NCI-H2107 treated with DMSO at 0.1 percent for 48 hours (cell line): ENCODE results near the gene SGCA.

ENCODE experiments used
- DNase-seq: peaks from one replicate; lab custom pipeline; 2025; ENCODE audit not compliant: unreplicated experiment; lab: John Stamatoyannopoulos, UW

Gene SGCA

DNA sequence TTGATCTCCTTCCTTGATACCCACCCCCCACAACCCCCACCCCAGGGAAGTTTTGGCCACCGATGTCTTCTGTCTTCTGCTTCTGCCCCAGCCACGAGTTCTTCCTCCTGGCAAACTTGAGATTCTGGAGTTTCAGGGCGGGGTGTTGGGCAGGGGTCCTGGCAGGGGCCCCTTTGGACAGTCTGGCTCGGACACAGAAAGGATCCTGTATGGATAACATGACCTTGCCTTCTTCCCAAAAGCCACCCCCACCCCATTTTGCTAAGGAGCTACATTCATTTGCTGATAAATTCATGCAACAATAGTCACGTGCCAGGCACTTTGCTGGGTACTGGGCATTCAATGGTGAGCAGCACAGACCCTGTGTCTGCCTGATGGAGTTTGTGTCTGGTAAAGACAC, 41.5 kb downstream of the SGCA start:
- DNase-seq, result no peak

DNA sequence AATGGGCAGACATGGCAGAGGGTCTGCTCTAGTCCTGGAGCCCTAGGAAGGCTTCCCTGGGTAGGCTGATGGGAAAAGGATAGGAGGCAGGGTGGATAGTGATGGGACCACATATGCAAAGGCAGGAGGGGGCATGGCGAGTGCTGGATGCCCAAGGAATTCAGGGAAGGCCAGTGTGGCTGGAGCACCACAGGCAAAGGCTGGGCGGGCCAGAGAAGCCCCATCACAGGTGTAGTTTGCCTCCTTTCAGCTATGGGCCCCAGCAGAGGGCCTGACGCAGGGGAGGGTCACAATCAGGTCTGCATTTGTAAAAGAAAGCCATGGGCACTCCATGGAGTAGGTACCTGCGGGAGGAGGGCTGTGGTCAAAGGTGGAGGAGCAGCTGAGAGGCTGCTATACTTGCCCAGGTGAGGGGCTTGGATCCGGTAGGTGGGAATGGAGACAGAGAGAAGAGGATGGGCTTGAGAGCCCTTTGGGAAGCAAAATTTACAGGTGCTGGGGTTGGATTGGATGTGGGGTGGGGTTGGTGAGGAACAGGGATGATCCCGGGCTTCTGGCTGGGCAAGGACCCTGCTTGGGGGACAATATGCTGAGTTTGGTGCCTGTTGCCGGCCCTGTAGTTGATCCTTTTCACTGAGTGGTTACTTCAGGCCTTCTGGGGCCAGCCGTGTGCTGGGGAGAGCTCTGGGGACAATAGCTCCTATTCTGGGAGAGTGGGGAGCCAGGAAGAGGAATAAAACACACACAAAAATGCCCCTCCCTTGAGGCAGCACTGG, 42.2 kb downstream of the SGCA start:
- no peak for DNase-seq

DNA sequence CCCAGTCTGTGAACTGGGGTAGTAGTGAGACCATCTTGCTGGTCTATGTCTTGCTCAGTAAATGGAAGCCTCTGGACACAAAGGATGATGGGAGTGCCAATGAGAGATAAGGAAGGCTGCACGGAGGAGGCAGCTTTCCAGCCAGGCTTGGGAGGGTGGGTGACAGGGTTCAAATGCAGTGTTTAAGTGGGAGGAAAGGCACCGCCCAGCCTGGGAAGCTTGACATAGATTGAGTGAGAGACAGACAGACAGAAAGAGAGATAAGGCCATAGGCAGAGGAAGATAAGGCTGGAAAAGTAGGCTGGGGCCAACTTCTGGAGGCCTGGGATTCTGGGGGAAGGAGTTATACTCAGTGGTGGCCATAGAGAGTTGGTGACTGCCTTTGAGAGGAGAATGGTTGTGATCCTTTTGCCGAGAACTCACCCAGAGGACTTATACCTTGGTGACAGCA, 42.8 kb downstream of the SGCA start:
- no peak for DNase-seq

DNA sequence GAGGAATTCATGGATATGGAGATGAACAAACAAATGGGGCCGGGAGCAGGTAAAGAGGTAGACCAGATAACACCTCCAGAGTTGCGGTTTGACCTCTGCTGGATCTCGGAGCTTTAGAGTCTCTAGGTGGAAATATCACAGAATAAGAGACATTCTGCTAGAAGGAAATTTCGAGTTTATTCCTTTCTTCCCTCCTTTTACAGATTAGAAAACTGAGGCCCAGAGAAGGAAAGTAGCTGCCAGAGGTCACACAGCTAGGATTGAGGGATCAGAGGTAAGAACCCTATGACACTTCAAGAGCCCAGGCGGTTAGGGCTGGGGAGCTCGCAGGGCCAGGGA, 43.3 kb downstream of the SGCA start:
- DNase-seq, result no peak

DNA sequence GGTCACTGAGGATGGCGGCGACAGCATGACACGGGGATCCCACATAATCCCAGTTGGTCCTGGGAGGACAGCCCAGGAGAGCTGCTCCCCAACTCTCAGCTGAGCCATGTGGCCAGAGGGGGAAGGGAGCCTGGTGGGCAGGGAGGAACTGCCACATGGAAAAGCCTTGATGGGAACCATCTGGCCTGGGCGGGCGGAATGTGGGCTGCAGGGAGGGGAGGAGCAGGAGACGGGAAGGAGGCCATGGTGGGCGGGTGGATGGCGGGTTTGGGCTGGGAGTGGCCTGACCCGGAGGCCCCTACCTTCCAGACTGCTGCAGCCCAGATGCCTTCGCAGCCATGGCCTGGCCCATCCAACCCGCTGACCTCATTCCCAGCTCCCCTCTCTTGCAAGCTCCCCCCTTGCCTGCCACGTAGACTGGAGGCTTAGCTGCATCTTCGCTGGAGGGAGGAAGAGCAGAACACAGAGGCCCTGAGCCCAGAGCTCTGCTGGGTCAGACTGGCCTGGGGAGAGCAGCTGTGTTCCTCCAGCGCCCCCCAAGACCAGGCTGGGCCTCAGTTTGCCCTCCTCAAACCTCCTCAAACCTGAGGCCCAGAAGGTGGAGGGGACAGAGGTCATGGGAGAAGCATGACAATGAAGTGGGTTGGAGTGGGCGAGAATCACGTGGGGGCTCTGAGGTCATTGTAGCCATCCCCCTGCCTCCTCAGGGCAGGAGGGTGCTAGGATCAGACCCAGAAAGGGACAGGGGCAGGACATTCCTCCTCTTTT, 43.9 kb downstream of the SGCA start:
- no peak for DNase-seq

DNA sequence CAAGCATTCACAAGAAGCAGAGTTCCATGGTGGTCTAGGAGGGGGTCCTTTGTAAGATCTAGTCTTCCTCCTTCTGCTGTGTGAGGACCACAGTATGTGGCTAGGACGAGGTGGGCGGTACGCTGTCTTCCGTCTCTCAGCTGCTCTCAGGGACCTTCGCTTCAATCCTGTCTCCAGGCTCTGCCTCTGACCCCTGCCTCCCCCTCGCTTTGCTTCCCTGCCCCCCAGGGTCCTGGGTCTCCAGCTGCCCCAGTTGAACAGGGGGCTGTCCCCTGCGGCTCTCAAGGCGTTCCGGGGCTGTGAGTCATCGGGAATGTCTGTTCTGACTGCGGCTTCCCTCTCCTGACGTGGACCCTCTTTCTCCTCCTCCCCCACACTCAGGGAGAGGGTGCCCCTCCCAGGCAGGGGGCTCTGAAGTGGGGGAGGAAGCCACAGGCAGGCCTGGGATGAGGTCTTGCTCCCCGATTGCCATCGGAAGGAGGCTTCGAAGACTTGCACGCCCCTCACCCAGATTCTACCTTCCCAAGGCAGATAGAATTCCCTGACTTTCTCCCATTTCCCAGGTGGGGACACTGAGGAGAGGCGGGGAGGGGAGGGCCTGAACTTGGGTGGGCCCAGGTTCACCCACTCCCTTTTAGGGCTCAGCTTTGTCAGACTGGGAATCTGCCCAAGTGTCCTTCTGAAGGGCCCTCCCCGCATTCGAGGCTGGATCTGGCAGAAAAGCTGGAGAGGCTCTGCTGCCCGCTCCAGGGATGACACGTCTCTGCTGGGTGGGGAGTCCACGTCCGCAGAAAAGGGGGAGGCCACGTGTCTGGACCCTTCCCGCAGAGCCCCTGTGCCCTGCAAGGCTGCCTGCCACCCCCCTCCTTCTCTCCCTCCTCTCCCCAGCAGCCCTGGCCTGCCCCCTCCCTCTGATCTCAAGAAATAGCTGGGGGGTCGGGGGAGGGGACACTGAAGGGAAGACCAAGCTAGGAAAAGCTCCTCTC, 44.7 kb downstream of the SGCA start:
- DNase-seq, result no peak

DNA sequence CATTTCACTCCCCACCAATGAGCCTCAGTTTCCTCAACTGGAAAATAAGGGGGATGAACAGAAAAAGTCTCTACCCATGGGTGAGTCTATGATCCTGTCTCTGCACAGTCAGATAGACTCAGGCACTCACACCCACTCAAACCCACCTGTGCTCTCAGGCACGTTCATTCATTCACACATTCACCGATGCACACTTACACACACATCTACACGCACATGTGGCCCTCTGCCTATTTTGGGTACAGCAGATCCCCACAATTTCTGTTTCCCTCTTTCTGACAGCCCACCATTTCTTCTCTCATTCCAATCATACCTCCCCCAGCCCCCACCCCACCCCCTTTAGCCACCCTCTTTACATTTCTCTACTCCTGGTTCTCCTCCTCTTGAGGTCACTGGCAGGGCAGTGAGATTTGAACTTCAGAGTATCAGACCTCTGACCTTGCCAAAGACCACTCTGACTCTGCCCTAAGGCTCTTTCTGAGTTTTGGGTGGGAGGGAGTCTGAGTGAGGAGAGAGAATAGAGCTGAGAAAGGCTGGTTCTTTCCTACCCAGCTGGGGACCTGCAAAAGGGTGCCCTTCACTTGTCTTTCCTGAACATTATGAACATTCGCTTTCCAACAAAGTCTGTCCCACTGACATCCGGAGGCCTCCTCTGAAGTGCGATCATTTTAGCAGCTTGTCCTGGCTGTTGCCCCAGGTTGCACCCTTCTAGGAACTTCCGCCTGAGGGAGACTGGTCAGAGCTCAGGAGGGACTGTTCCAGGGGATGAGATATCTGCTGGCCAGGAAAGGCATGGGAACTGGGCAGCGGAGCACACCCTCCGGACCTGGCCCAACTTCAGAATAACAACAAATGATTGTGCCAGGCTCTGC, 45.7 kb downstream of the SGCA start:
- no peak for DNase-seq

DNA sequence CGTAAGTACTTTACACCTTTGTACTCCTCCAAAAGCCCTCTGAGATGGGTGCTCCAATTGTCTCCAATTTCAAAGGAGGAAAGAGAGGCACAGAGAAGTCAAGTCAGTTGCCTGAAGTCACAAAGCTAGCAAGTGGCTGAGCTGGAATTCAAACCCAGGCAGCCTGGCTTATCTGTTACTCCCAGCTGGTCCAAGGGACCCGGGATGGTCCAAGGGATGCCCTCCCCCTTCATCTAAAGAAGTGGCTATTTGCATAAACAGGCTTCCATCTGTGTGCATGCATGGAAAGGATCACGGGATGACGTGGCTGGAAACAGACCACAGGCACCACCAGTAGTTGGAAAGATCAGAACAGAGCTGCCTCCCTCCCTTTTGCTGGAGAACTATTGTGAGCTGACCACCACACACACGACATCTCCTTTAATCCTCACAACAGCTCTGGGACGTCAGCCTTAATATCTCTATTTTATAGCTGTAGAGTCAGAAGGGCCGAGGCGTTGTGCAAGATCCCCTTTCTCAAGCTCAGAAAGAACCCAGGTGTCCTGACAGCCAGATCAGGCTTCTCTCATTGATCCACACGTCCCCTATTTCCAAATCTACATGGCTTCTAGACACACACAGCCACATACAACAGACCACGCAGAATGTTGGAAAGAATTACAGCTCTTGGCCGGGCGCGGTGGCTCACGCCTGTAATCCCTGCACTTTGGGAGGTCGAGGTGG, 46.5 kb downstream of the SGCA start:
- DNase-seq, result no peak

DNA sequence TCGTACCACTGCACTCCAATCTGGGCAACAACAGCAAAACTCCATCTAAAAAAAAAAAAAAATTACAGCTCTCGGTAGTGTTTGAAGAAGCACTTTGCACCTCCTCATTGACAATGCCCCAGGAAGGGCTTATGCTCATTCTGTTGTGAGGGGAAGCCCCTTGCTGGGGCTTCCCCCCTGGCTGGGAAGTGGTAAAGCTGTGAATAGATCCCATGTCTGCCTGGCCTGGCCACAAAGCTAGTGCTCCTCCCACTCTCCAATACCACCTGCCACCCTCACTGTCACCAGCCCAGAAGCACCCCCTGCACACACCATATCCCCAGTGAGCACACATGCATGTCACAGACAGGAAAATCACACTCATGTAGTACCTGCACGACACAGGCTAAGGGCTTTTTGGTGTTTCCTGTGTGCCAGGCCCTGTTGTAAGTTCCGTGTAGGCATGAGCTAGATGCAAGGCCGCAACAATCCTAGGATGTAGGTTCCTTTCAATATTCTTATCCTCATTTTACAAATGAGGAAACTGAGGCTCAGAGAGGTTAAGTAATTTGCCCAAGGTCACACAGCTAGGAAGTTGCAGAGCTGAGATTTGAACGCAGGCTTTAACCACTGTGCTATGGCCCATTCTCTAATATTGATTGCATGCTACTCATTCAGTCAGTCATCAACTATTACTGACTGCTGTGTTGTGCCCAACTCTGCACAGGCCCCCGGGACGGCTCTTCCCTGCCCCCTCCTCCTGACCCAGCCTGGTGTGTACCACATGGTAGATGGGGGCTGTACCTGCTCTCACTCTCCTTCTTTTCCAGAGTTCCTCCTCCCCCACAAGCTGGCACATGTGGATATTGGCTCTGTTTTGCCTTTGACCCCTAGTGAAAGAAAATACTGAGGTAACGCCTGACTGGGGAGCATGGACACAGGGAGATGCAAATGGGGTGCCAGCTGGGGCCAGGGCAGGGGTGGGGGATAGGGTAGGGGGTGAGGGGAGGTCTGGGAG, 47.5 kb downstream of the SGCA start:
- DNase-seq, result no peak

DNA sequence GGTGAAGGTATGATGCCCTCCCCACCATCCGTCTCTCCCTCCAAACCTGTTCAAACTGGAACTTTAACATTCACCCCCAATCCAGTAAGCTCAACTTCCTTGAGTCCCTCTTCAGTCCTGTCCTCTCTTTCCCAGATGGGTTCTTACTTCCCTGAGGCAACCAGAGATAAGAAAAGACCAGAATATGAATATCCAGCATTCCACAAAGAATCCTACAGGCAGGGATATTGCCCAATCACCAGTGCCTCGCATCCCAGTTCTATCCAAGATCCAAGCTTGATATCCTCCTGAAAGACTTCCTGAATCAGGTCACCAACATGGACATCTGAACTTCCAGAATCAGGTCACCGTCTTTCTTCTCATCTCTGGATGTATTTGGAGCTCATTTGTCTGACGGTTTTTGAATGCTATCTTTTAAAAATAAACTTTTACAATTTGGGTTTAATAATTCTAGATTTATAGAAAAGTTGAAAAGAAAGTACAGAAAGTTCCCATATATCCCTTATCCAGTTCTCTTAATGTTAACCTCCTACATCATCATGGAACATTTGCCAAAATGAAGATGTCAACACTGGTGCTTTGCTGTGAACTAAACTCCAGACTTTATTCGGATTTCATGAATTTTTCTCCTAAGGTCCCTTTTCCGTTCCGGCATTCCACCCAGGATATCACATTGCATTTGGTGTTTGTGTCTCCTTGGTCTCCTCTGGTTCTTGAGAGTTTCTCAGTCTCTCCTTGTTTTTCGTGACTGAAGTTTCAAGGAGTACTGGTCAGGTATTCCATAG, 49.4 kb downstream of the SGCA start:
- DNase-seq, result no peak

DNA sequence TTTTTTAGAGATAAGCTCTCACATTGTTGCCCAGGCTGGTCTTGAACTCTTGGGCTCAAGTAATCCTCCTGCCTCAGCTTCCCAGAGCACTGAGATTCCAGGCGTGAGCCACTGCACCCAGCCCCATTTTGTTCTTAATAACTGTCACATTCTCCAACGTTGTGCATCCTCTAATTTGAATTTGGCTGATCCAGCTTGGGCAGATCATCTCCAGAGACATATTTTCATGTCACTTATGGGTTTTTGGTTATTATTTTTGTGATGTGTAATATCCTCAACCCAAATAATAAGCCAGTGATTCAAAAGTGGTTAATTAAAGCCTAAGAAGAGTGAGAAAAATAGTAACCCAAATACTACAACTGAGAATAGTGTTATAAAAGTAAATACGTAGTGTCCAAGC, 51.8 kb downstream of the SGCA start:
- no peak for DNase-seq

DNA sequence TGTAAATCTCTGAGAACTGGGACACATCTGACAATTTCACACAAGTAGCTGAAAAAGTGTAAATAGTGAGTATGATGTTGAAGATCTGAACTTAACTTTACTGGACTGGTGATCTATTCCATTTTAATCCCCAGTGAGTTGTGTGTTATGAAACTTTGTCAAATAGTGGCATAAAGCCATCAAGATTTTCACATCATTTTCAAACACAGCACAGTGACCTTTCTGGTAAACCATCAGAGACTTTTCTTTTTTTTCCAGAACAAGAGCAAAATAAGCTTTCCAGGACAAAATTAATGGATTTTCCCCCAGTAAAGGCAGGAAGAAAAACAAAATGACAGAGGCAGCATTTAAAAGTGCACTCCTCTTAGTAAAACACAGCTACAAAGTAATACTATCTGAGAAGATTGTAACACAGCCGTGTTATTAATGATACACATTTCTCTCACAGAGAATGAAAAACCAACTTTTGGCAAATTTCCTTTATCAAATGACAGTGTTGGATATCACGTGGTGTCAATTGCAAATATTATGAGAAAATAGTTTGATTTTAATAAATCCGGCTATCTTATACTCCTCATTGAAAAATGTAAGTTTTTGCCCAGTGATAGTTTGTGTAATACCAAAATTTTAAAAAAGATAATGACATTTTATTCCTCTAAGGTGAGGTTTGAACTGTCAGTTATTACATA, 52.4 kb downstream of the SGCA start:
- no peak for DNase-seq

DNA sequence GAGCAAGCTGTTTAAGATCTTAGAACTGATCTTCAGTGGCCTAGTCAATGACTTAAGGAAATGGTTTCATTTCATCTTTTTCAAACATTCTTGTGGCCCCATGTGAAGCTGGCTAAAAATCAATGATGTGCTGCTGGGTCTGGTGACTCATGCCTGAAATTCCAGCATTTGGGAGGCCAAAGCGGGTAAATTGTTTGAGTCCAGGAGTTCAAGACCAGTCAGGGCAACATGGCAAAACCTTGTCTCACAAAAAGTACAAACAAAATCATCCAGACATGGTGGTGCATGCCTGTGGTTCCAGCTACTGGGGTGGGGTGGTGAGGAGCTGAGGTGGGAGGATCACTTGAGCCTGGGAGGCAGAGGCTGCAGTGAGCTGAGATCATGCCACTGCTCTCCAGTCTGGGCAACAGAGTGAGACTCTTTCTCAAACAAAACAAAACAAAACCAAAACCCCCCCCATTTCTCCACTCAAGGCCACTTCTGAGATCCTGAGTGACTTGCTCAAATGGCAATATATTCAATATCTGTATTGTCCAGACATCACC, 53.0 kb downstream of the SGCA start:
- no peak for DNase-seq

DNA sequence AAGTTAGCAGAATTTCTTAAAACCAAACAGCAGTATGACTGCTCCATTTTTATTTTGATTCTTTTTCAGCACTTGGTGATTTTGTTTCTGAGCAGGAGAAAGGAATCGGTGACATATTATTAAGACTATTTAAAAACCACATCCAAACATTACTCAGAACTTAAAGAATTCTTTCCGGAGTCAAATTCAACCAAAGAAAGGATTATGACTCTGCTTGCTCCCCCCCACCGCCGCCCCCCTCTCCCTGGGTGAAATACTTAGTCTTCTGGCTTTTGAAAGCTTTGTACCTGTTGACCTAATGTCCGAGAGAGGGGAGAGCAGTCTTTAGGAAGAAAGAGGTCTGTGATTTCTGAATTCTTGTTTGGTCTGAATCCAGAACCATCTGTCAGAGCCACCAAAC, 53.5 kb downstream of the SGCA start:
- no peak for DNase-seq

DNA sequence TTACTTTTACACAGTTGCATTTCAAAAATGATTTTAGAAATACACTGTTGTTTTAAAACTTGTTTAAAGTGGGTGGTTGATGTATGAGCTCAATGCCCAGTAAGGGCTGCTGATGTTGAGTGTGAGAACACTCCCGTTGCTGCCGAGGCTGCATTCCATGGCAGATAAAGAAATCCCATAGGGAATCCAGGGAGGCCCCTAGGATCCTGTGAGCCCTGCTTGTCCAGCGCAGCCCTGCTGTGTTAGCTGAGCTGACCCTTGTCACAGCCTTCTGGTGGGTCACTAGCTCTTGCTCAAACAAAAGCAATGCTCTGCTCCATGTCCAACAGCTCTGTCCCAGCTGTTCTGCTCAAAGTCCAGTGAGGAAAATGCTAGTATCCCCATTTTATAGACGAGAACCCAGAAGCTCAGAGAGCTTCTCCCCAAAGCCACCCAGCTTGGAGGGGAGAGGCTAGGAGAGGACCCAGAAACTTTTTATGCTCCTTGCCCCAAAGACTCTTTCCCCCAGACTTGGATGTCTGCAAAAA, 54.2 kb downstream of the SGCA start:
- DNase-seq, result no peak

DNA sequence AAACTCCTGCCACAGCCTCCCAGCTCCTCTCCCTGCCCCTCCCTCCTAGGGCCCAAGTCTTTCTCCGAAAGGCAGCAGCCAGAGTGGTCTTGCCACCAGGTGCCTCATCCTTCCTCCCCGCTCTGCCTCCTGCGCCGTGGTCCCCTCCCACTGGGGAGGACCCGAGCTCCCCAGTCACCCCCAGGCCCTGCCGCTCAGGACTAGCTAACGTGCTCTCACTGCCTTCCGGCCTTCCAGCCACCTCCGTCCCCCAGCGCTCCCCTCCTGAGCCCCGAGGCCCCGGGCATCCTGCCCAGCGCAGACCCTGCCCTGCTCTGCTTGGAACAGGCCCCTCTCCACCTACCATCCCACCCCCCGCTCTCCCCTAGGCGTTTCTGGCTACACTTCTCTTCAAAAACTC, 55.0 kb downstream of the SGCA start:
- no peak for DNase-seq
